ENCODE results near the gene RNF103.
"Not testable (repeated sequence)": the region's sequence is repeated elsewhere in the genome, so short reads cannot be mapped to it uniquely, and the experiment has no call there.

The RNF103 gene, protein sequence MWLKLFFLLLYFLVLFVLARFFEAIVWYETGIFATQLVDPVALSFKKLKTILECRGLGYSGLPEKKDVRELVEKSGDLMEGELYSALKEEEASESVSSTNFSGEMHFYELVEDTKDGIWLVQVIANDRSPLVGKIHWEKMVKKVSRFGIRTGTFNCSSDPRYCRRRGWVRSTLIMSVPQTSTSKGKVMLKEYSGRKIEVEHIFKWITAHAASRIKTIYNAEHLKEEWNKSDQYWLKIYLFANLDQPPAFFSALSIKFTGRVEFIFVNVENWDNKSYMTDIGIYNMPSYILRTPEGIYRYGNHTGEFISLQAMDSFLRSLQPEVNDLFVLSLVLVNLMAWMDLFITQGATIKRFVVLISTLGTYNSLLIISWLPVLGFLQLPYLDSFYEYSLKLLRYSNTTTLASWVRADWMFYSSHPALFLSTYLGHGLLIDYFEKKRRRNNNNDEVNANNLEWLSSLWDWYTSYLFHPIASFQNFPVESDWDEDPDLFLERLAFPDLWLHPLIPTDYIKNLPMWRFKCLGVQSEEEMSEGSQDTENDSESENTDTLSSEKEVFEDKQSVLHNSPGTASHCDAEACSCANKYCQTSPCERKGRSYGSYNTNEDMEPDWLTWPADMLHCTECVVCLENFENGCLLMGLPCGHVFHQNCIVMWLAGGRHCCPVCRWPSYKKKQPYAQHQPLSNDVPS

DNA sequence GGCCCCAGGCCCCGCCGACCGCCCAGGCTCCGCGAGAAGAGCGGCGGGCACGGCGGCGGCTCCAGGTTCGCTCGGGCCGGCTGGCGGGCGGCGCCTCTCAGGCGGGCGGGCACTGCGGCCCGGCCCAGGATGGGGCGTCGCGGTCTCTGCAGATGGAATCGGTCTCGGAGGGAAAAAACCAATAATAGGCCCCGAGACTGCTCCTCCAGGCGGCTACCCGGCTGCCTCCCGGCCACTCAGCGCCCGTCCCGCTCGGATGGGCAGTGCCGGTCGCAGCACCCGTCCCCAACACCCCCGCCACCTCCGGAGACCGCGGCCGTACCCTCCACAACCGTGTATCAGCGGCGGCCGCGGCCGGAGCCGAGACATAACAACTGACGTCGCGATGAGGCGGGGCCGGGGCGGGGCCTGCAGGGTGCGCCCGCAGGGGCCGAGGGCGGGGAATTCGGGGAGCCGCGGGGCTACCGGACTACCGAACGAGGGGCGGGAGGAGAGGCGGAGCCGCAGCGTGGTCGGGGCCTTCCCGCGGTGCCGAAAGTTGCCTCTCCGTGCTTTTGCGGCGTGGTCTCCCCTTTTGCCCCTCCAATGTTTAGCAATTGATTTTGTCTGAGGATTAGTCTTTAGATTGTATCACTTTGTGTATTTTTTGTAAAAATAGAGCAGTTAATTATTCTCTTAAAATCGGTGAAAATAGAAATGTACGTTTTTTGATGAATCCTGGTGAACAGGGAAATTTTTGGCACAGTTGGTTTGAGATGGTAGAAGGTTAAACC, at the start of gene RNF103:
TSS of gene RNF103 (minus strand) at position 372 of the 773 bp plus-strand sequence. CDS start 979 bp downstream, outside the sequence.
- peak; percentile 94 for DNase-seq

DNA sequence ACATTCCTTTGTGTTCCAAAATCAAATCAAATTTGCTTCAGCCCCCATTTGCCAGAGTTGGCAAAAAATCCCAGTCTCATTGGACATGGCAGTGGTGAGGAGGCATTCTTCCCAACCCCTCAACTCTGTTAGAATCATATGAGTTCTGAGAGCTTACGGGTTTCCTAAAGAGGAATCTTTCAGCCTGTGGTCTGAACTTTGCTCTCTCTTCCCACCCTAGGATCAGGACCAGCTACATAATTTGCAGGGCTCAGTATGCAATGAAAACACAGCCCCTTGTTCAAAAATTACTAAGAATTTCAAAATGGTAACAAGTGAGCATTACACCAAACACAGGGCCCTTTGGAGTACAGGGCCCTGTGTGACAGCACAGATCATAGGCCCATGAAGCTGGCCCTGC, 49.3 kb upstream of the RNF103 start:
- no peak for DNase-seq

DNA sequence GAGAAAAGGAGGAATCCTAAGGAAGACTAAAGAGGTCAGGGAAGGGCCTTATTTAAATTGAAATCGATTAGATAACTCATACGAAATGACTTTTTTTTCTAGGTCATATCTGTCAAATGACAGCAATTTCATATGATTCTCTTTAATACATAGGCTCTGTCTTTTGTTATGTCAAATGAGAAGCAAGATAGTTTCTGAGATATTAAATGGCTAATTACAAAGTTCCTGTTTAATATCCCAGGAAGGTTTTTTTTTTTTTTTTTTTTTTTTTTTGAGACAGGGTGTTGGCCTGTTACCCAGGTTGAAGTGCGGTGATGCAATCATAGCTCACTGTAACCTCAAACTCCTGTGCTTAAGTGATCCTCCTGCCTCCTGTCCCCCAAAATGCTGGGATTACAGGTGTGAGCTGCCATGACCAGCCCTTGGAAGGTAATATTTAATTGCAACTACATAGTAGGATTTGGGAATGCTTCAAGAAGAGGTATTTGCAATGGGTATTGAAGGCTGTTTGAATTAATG, 48.4 kb upstream of the RNF103 start:
- DNase-seq = no peak

DNA sequence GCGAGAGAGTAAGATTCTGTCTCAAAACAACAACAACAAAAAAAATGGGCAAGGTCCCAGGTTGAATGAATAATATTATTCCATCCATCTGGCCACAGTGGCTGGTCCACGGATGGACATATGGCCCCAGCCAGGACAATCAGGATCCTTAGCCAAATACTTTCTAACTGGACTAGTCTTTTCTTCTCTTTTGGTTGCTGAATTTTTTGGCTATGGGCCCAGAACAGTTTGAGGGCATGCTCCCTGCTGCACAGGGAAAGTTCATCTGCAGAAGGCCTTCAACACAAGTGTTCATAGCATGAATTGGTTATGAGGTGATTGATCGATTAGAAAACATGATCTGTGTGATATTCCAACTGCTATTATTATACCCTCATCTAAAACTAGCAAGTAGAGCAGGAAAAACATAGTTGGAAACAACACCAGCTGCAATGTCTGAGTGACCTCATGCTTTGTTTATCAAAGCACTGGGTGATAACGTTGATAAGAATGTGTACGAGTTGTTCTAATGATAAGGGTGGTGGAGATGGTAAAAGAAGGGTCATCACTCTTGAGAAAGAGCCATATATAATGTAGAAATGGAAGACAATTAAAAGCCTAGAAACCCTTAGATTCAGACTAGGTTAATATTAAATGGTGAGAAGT, 47.8 kb upstream of the RNF103 start:
- no peak for DNase-seq

DNA sequence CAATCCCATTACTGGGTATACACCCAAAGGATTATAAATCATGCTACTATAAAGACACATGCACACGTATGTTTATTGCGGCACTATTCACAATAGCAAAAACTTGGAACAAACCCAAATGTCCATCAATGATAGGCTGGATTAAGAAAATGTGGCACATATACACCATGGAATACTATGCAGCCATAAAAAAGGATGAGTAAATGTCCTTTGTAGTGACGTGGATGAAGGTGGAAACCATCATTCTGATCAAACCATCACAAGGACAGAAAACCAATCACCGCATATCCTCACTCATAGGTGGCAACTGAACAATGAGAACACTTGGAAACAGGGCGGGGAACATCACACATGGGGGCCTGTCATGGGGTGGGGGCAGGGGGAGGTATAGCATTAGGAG, 45.7 kb upstream of the RNF103 start:
- not testable (repeated sequence) for DNase-seq

DNA sequence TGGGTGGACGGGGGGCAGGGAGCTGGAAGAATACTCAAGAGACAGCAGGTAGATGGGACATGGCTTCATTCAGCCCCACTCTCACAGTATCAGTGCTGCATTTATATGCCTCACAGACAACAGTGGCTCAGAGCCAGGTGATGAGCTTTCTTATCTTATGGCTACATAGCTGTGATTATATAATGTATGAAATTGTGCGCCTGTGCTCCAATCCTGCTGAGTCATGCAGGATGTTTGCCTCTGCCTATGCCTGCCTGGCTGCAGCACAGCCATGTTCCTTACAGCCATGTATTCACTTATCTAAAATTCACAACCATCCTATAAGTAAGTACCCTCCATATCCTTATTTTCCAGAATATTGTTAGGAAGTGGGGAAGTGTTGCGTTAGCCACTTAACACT, 37.7 kb upstream of the RNF103 start:
- no peak for DNase-seq

DNA sequence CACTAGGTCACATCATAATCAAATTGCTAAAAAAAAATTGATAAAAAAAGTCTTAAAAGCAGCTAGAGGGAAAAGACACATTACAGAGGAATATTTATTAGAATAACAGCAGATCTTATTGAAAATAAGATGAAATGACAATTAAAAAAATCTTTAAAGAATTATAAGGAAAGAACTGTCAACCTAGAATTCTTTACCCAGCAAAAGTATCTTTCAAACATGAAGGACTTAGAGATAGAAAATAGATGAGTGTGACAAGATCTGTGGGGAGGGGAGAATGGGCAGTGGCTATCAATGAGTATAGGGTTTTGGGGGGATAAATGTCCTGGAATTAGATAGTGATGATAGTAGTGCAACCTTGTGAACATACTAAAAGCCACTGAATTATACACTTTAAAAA, 26.5 kb upstream of the RNF103 start:
- no peak for DNase-seq

DNA sequence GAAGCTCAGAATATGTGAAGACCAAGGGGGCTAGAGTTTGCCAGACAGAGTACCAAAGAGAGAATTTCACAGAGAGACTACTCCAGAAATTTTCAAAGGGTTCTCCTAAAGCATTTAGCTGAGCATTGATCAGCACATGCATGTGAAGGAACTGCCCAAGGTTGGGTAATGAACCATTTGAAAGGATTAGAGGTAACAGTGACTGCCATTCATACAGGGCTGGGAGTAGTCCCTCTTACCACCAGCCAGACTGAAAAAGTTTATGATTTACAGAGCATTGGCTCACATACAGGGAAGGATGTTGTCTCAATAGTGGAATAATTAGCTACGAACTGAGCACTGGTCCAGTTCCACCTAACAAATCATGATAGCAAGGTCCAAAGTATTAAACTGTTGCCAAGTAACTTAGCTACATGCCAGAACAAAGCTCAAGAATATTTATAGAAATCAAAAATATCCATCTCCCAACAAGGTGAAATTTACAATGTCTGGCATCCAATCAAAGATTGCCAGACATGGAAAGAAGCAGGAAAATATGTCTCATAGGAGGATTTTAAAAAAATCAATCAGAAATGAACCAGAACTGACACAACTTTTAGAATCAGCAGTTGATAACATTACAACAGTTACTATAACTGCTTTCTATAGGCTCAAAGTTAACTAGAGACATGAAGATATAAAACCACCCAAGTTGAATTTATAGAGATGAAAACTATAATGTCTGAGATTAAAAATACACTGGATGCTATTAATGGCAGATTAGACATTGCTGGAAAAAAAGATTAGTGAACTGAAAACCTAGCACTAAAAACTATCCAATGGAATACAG, 25.7 kb upstream of the RNF103 start:
- no peak for DNase-seq

DNA sequence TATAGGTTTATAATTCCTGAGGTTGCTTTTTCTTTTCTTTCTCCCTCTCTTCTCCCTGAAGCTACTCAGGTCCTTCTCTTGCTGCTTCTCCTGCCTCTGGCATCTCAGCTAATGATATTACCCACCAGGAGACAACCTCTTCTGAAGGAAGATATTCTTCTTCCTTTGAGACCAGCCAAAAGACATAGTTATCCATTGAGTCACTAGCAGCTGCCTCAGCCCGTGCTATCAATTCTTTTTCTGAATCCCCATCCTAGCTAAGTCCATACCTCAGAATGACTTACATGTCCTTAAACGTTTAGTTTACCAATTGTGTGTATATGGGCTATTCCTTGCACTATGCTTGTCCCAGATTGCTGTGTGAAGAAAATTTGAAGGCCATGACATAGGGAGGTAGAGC, 25.0 kb upstream of the RNF103 start:
- no peak for DNase-seq

DNA sequence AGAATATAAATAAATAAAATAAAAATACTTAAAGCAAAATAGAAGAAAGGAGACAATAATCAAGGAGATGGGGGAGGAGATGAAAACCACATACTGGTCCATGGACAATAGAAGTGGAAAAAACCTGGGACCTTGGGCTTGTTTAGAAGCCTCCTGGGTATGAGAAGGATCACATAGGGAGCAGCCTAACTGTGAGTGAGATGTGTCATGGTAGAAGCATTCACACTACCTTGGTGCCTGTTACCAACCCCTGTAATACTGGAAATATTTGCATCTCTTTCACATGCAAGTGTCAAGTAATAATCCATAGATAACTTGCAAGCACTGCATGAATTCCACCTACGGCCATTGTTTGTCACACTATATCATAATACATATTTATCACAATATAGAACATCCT, 23.2 kb upstream of the RNF103 start:
- DNase-seq = no peak

DNA sequence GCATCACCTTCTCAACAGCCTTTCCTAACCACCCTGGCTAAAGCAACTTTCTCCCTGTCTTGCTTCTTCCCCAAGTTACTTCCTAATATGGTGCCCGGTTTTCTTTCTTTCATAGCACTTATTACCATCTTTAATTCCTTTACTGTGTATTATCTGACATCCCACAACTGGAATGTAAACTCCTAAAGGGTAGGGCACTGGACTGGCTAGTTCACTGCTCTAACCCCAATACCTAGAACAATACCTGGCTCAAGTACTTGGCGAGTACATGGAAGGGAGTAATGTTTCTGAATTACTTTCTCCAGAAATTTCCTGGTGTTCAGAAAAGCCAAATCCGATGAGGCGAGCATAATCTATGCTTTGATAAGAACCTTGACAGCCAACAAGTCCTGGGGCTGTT, 22.7 kb upstream of the RNF103 start:
- no peak for DNase-seq

DNA sequence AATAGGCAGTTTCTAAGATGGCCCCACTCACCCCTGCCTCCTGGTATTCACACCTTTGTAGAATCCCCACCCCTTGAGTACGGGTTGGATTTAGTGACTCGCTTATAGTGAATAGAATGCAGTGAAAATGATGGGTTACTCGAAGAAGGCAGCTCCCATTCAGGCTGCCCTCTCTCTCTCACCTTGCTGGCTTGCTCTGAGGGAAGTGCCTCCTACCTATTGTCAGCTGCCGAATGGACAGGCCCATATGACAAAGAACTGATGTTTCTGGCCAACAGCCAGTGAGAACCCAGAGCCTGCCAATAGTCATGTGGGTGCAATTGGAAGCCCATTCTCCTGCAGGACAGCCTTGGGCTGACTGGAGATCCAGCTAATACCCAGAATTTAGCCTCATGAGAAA, 22.1 kb upstream of the RNF103 start:
- DNase-seq = no peak

DNA sequence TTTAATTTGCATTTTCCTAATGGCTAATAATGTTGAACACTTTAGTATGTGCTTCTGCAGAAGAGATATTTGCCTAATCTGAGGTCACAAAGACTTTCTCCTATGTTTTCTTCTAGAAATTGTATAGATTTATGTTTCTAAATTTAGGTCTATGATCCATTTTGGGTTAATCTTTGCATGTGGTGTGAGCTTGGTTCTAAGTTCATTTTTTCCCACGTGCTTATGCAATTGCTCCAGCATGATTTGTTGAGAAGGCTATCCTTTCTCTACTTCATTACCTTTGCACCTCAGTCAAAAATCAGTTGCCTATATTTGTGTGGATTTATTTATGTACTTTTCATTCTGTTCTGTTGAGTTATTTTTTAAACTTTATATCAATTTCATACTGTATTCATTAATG, 15.0 kb upstream of the RNF103 start:
- DNase-seq = no peak

DNA sequence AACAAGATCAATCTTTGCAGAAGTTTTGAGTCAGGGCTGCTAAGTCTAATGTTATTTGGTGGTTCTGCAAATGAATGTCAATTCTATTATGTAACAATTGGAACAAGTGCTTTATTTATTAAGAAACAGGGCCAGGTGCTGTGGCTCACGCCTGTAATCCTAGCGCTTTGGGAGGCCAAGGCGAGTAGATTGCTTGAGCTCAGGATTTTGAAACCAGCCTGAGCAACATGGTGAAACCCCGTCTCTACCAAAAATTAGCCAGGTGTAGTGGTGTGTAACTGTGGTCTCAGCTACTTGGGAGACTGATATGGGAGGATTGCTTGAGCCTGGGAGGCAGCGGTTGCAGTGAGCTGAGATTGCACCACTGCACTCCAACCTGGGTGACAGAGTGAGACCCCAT, 13.2 kb upstream of the RNF103 start:
- no peak for DNase-seq

DNA sequence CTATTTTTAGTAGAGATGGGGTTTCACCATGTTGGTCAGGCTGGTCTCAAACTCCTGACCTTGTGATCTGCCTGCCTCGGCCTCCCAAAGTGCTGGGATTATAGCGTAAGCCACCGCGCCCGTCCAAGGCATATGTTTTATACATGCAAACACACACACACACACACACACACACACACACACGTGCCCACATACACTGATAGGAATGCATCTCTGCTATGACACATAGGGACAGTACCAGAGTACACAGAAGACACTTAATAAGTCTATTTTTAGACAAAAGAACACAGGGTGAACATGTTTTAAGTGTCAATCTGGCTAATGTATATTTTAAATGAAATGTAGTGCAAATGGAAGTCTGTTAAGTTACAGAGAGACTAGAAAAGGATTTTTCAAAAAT, 10.7 kb upstream of the RNF103 start:
- DNase-seq = no peak

DNA sequence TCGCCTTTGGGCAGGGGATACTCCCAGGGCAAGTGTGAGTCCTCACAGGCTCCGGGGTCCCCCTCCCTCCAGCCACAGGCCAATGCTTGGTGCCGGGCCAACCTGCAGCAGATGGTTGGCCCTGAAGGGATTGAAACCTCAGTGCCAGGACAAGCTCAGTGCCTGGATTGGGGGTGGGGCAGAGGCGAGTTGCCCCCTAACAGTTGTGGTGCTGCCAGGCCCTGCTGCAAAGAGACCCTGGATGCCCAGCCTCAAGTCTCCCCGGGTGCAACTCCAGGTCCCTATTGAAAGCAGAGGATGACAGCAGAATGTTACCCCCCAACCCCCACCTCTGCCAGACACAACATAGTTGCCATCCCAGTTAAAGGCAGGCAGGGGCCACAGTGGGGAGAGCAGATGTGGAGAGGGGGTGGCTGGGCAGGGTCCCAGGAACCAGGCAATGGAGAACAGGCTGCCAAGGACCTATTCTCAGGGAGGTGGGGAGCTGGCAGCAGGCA, 9.5 kb upstream of the RNF103 start:
- no peak for DNase-seq

DNA sequence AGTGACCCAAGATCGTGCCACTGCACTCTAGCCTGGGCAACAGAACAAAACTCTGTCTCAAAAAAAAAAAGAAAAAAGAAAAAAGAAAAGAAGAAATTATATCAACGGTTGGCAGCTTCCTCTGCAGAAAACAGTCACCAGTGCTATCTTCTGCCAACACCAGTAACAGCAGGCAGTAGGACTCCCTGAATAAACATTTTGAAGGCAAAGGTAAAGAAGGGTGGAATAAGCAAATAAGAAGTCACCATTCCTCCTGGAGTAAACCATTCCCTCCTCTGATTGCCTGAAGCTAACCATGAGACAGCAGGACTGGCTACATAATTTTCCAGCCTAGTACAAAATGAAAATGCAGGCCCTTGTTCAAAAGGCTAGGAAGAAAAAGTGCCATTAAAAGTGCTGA, 9.0 kb upstream of the RNF103 start:
- no peak for DNase-seq

DNA sequence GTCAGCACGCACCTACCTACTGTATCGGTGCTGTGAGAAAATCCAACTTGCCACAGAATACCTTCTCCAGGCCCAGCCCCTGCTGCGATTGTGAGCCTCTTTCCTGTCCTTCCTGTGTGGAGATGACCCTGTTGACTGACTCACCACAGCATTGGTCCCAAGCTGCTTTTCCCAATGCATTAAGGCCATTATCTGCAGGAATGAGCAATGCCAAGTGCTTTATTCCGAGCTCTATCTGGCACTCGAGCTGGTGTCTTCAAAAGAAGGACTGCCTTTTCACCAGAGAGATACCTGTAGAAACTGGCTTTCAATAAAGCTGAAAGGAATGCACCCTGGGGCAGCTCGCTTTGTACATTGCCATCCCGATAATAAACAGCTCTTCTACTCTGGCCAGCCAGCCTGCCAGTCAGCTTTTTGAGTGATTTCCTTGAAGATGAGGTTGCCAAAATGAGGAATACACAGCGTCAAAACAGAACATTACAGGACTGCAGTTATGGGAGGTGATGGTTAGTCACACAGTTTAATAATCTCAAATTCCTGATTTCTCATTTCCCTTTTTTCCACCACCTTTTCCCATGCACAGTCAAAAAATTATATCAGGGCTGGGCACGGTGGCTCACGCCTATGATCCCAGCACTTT, 8.3 kb upstream of the RNF103 start:
- no peak for DNase-seq

DNA sequence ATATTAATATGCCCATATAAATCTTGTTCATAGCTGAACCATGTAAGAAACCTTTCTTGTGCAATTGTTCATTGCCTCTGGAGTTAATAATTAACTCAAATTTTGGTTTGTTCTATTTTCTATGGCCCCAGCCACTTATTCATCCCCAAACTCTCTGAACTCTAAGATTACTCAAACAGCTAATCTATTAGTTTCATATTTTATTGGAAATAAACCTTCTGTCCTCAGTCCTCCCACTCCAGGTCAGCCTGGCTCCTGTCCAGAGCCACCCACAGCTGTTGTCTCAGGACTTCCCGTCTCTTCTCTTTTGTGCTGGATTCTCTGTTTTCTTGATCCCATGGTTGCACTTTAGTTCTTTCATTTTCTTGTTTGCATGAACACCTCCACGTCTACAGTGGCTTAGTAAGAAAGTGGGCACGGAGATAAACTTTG, 4.4 kb upstream of the RNF103 start:
- no peak for DNase-seq

DNA sequence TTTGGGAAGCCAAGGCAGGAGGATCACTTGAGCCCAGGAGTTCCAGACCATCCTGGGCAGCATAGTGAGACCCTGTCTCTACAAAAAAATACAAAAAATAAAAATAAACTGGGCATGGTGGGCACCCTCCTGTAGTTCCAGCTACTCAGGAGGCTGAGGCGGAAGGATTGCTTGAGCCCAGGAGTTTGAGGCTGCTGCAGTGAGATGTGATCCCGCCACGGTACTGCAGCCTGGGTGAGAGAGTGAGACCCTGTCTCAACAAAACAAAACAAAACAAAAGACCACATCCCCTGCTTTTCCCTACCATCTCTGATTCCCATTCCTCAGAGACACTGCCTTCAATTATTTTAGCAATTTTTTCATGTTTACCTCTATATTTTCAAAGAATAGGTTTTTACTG, 3.9 kb upstream of the RNF103 start:
- DNase-seq = no peak

DNA sequence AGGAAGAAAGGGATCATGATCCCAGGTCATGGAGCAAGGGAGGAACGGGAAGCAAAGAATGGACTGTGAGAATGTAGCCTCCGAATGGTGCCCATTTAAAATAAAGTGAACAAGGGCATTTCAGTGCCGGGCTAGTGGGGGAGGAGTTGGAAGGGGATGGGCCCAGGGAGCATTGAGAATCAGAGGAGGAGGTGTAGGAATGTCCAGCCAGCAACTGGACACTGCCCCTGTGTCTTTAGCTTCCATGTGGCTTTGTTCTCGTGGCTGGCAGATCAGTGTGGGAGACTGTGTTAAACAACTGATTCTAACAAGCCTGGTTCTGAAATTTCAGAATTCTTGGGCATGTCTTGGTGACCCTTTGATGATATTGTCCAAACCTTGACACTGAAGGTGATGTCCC, 1.4 kb upstream of the RNF103 start:
- no peak for DNase-seq

DNA sequence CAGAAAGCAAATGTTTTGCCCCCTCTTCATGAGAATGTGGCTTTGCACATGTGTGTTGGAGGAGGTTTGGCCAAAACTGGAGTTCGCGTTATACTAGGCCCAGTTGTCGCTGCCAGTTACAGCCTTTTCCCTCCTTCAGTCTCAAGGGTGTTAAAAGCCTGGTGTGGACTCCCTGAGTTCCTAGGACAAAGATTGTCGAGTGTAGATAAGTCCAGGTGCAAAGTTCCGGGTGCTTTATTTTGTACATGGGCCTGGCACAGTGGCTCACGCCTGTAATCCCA, 542 bp upstream of the RNF103 start:
- DNase-seq = no peak

All from CD4-positive, alpha-beta T cell treated with Interferon gamma for 1 hour (primary cell).